Stimulated activated CD8-positive, alpha-beta memory T cell treated with anti-CD3 and anti-CD28 coated beads, Interleukin-15, amount 100 ng/mL, for 4 hours (primary cell): Measurements from ENCODE around the gene PALLD.
"Not testable (repeated sequence)": the region's sequence is repeated elsewhere in the genome, so short reads cannot be mapped to it uniquely, and the experiment has no call there.

ENCODE experiments used
- DNase-seq, 2 donors: peaks; one replicate each; pipeline ENCODE4 v3.0.0-alpha.2; 2020; ENCODE audit warnings: low read depth in 2 of 2

The PALLD gene

DNA sequence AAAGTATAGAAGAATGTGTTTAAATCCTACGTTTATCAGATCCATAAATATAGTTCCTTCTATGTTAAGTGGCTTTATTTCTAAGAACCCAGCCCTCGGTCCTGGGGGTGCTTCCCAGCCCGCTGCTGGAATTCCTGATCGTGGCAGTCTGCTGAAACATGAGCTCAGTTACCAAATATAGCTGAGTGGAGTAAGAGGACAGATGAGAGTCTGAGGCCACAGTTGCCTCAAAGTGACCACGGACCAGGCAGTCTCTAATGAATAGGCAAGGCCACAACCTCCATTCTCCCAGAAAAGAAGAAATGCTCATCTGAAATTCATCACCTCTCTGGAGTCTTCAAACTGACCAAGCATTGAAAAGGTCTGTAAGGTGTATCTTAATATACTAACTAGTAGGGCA is at the start of gene PALLD:
PALLD (plus strand) TSS at position 219 of the 400 bp plus-strand sequence.
- DNase-seq = no peak

DNA sequence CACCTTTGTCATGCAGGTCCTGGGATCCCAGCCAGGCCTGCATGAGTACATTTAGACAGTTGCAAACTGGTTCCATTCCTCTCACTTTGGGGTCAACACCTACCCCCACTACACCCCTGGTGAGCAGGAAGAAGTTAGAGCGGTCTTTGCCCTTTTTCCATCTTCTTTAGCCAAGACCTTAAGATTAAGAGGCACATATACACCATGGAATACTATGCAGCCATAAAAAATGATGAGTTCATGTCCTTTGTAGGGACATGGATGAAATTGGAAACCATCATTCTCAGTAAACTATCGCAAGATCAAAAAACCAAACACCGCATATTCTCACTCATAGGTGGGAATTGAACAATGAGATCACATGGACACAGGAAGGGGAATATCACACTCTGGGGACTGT is 47.8 kb upstream of the PALLD start:
- DNase-seq = not testable (repeated sequence)

DNA sequence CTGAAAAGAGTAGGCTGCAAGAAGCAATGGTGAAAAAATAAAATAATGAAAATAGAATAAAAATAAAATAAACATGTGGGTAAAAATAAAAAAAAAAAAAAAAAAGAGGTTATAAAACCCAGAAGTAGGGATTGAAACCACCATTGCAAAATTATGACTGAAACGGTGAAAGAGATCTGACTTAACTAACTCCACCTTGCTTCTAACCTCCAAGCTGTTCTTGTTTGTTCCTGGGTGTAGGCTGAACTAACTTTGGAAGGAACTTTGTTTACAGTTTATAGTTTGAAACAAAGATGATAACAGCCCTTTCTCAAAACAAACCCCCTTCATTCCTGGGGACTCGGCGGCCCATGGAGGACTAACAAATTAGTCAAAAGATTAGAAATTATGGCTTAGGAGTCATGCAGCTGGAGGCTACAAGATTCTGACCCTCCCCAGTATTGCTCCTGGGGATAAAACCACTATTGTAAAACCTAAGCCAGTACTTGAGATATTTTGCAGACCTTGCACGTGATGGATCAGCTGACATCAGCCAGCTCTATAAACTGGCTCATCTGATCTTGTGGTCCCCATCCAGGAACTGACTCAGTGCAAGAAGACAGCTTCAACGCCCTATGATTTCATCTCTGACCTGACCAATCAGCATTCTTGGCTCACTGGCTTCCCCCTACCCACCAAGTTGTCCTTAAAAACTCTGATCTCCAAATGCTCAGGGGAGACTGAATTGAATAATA is 47.0 kb upstream of the PALLD start:
- no peak for DNase-seq

DNA sequence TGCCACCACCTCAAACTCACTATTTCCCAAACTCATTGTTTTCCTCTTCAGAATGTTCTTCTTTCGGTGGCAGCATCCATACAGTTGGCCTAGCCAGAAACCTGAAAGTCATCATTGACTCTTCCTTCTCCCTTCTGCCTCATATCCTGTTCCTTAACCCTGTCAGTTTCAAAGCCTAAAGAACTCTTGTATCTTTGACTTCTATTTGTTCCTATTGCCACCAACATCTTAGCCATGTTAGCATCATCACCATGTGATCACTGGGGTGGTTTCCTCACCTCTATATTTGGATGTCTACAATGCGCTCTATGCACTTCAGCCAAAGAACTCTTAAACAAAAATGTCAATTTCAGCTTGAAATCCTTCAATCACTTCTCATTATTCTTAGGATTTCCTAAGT is 45.5 kb upstream of the PALLD start:
- DNase-seq = no peak

GRCh38 chr4:168451744-168452390 is 45.0 kb upstream of the PALLD start:
- DNase-seq = no peak

DNA sequence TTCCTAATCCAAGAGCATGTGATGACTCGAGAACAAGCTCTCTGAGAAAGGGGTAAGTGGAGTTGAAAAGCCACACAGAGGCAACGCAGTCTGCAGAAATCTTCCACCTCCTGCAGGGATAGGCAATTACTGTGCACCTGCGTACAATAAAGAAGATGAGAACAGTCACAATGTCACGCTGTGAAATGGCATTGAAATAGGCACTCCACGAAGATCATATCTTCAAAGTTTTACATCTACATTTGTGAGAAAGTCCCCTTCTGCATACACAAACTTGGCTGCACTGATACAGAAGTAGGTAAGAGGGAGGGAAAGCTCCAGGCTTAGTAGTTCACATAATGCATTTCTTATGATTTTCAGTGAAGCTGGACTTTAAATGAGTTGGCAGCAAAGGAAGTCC is 43.7 kb upstream of the PALLD start:
- no peak for DNase-seq

- not testable (repeated sequence) for DNase-seq
Measured at GRCh38 chr4:168458256-168458655, 38.6 kb upstream of the PALLD start.

DNA sequence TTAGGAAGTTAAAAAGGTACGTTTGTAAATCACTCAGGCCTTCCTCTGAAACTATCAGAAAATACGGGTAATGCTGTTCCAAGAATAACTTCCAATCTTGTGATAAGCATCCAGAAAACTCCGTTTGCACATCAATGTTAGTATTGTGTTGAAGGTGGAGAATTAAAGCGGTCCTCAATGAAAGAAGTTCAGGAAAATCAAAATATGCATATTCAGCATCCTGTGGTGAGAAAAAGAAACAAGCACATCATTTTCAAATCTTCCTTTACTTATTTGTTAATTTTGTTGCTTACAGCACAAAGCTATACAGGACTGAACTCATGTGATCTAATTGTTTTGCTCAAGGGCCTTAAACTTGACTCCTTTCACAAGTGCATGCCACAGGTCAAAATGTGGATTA is 35.0 kb upstream of the PALLD start:
- no peak for DNase-seq

GRCh38 chr4:168472920-168473319 is 23.9 kb upstream of the PALLD start:
- no peak for DNase-seq

GRCh38 chr4:168474660-168475320 is 22.1 kb upstream of the PALLD start:
- no peak for DNase-seq

DNA sequence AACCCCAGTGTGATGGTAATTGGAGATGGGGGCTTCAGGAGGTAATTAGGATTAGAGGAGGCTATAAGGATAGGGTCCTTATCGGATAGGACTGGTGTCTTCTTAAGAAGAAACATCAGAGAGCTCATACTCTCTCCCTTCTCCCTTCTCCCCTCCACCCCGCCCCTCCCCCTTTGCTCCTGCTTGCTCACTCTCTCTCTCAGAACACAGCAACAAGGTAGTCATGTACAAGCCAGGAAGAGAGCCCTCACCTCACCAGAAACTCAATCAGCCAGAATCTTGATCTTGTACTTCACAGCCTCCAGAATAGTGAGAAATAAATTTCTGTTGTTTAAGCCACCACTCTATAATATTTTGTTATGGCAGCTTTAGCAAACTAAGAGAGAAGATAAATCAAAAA is 21.1 kb upstream of the PALLD start:
- DNase-seq = no peak

DNA sequence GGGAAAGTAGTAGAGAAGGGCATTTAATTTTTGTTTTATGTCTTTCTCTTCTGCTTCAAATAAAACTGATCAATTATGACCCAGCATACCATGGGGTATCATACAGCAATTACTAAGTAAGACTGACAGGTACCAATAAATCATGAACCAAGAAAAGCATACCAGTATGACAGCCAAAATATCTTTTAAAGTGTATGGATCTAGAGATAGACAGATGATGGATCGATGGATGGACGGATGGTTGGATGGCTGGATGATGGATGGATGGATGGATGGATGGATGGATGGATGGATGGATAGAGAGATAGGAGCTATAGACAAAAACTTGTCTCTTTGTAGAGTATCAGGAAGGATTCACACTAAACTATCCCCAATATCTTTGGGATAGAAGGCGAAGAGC is 18.0 kb upstream of the PALLD start:
- DNase-seq = no peak

- peak in 1 of 2 donors; percentile 24 for DNase-seq
Measured at GRCh38 chr4:168480931-168481611, 15.8 kb upstream of the PALLD start.

- DNase-seq = no peak
Measured at GRCh38 chr4:168483811-168484210, 13.0 kb upstream of the PALLD start.

DNA sequence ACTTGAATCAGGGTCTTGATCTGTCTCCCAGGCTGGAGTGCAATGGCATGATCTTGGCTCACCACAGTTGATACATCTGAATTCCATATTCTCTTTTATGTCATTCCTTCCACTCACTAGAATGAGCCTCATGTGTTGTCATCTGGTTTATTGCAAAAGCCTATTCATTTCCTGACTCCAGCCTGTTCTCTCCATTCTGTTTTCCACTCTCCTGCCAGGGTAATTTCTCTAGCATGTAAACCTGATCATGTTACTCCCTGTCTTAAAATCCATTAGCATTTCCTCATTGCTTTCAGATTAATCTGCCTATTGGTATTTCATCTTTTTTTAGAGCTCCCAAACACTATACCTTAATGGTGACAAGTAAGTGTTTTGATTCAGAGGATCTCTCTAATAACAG is 12.2 kb upstream of the PALLD start:
- DNase-seq = no peak

GRCh38 chr4:168485156-168485910 is 11.5 kb upstream of the PALLD start:
- no peak for DNase-seq

DNA sequence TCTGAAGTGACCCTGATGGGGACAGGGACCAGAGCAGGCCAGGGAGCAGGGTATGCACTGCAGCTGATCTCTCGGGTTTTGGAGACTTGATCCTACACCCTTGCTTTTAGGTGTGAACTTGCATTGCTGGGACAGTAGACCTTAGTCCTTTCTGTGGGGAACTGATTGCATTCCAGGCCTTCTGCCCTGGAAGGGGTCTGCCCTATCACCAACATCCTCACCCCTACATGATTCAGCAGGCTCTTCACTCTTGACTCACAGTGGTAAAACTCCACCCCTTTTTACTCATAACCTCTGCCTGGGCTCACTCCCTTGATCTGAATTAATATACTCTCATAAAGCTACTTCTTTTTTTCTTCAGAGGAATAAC is 10.0 kb upstream of the PALLD start:
- no peak for DNase-seq

- no peak for DNase-seq
Measured at GRCh38 chr4:168487282-168488035, 9.4 kb upstream of the PALLD start.

DNA sequence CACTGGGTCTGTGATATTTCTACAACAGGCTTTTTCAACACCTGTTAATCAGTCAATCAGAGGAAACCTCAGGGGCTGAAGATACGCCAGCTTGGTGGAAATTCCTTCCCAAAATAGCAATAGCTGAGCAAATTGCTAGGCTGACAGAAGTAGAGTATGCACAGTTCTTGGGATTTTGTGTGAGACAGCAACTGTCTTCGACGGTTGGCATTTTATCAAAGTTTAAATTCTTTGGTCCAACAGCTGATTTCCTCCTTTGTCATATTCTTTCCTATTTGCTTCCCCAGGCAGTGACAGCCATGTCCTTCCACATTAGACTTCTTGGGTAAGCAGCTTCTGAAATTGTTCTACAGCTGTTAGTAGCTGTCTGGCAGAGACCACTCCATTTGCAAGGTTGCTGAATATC is 8.0 kb upstream of the PALLD start:
- no peak for DNase-seq

DNA sequence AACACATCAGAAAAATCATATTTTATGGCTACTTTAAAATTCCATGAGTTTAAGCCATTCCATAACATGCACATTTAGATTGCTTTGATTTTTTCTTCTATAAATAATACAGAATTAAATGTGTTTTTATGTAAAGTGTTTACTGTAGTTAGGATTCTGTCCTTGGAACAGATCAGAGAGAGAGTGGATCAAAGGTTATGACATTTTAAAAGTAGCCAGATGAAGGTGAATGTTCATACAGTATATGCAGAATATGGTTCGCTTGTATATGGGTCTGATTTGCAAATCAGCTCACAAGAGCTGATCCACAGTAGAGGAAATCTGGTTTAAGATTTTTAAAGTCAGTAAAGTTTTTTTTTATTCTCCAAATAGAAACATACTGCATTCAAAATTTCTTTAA is 7.2 kb upstream of the PALLD start:
- DNase-seq = no peak

DNA sequence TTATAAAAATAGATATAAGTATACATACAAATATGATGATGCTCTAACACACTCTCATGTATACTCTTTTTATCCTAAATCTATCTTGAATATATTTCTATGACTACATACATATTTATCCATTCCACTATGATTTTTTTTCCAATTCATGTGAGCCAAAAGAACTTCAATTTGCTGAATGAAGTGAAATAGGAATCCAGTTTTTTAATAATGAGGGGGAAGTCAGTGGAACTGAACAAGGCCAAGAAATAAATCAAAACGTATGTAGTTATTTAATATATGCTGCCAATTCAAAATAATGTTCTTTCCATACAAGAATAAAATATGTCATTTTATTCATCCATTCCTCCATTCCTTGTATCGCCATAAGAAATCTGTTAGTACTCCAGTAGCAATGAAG is 6.1 kb upstream of the PALLD start:
- DNase-seq = no peak
